ENCODE results near the gene PIGV.
"Not testable (repeated sequence)": the region's sequence is repeated elsewhere in the genome, so short reads cannot be mapped to it uniquely, and the experiment has no call there.

GRCh38 chr1:26810105-26810504, 22.4 kb downstream of the PIGV start:
- TF ChIP-seq POLR2A (IDR thresholded peaks at IDR 0.05) = not testable (repeated sequence)
- peak; percentile 10 to 62 (median 47) for TF ChIP-seq CTCF (IDR thresholded peaks at IDR 0.05)

All from testis (tissue), 2 donors.